ENCODE results near the gene LRMDA.

DNA sequence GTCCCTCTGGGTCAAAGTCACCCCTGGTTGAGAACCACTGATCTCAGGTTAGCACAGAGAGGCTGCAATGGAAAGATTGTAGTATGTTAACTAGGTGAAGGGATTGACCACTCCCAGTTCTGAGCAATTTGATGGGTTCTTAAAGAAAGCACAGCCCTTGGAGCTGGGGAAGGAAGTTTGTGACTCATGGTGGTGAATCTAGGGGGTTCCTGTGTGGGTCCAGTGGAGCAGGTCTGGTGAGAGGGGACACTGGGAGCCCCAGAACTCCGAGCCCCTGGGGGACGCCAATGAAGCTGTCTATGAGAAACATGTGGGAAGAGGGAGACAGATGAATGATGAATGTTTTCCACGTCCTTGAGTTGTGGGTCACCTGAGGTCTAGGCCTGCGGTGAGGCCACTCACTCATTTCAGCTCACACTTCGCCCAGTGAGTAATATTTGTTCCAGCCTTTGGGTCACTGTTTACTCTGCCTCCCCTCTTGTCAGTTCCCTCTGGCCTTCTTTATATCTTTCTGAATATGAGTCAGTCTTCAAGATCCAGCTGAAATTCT, 341.9 kb downstream of the LRMDA start:
- TF ChIP-seq CHD1 (IDR thresholded peaks at IDR 0.05; ENCODE audit: low read depth, low read length) (no peak), RAD21 (IDR thresholded peaks at IDR 0.05; ENCODE audit: low read length) (no peak), MXI1 (IDR thresholded peaks at IDR 0.05; ENCODE audit: borderline replicate concordance, low read depth, low read length) (no peak), NFE2L2 (IDR thresholded peaks at IDR 0.05; ENCODE audit: low read depth, low read length) (no peak), POLR2A (IDR thresholded peaks at IDR 0.05; ENCODE audit: low read depth, low read length) (no peak), FOS (IDR thresholded peaks at IDR 0.05; ENCODE audit: low read depth, low read length) (no peak), CEBPB (IDR thresholded peaks at IDR 0.05; ENCODE audit: low read depth, low read length) (no peak), SMC3 (IDR thresholded peaks at IDR 0.05; ENCODE audit: low read depth, low read length) (no peak), USF2 (IDR thresholded peaks at IDR 0.05; ENCODE audit: low read depth, low read length) (no peak), RCOR1 (IDR thresholded peaks at IDR 0.05; ENCODE audit: insufficient replicate concordance, low read length) (no peak)
- TF ChIP-seq, protein P1, sequence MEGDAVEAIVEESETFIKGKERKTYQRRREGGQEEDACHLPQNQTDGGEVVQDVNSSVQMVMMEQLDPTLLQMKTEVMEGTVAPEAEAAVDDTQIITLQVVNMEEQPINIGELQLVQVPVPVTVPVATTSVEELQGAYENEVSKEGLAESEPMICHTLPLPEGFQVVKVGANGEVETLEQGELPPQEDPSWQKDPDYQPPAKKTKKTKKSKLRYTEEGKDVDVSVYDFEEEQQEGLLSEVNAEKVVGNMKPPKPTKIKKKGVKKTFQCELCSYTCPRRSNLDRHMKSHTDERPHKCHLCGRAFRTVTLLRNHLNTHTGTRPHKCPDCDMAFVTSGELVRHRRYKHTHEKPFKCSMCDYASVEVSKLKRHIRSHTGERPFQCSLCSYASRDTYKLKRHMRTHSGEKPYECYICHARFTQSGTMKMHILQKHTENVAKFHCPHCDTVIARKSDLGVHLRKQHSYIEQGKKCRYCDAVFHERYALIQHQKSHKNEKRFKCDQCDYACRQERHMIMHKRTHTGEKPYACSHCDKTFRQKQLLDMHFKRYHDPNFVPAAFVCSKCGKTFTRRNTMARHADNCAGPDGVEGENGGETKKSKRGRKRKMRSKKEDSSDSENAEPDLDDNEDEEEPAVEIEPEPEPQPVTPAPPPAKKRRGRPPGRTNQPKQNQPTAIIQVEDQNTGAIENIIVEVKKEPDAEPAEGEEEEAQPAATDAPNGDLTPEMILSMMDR (conservative IDR thresholded peaks at IDR 0.05; ENCODE audit: low read depth, low read length): no peak

Data from IMR-90 (cell line).